HepG2 (cell line): ENCODE data around the gene SERPINI1. TPM values are rescaled to one million over a fixed set of nuclear protein-coding genes. Genes with fewer than 3 reads are reported as not detected.

Source experiments
- ARID2 ChIP-seq: sonication (generic); formaldehyde crosslinking; IDR thresholded peaks from 2 replicates; pipeline ENCODE4 v1.8.1; 2022; ENCODE audit warnings: mild to moderate bottlenecking, missing genetic modification reagents, borderline replicate concordance
- ASH2L ChIP-seq: fragments of 300-600, 200-600 bp; sonication (generic); IDR thresholded peaks from 2 replicates; pipeline ENCODE4 v1.7.0; 2017; ENCODE audit warnings: low read depth, mild to moderate bottlenecking, moderate library complexity, mixed read lengths, low read length; ENCODE audit not compliant: insufficient read length
- E2F5 ChIP-seq: sonication (generic); formaldehyde crosslinking; conservative IDR thresholded peaks from 2 replicates; pipeline ENCODE4 v1.4.0; 2020; ENCODE audit warnings: missing genetic modification reagents
- FLYWCH1 ChIP-seq: sonication (generic); formaldehyde crosslinking; IDR thresholded peaks from 2 replicates; pipeline ENCODE4 v1.8.1; 2023; ENCODE audit warnings: mild to moderate bottlenecking, missing genetic modification reagents
- FOXK1 ChIP-seq: sonication (generic); formaldehyde crosslinking; IDR thresholded peaks from 2 replicates; pipeline ENCODE4 v1.4.0; 2020; ENCODE audit warnings: low read depth, missing genetic modification reagents, borderline replicate concordance
- GMEB1 ChIP-seq: sonication (generic); formaldehyde crosslinking; IDR thresholded peaks from 2 replicates; pipeline ENCODE4 v1.5.1; 2020; ENCODE audit warnings: missing genetic modification reagents, mild to moderate bottlenecking, borderline replicate concordance
- HOXA9 ChIP-seq: sonication (generic); formaldehyde crosslinking; IDR thresholded peaks from 2 replicates; pipeline ENCODE4 v1.8.1; 2022; ENCODE audit warnings: missing genetic modification reagents, mild to moderate bottlenecking, moderate library complexity, borderline replicate concordance
- KDM3A ChIP-seq: IDR thresholded peaks from 2 replicates; pipeline ENCODE4 v1.6.1; 2018; ENCODE audit warnings: low read depth, missing compliant biosample characterization
- LBX2 ChIP-seq: sonication (generic); formaldehyde crosslinking; IDR thresholded peaks from 2 replicates; pipeline ENCODE4 v1.5.0; 2020; ENCODE audit warnings: missing genetic modification reagents, mild to moderate bottlenecking, borderline replicate concordance
- NRL ChIP-seq: sonication (generic); formaldehyde crosslinking; IDR thresholded peaks from 2 replicates; pipeline ENCODE4 v1.5.0; 2020; ENCODE audit warnings: missing genetic modification reagents, mild to moderate bottlenecking, moderate library complexity, borderline replicate concordance
- PHF8 ChIP-seq: sonication (generic); formaldehyde crosslinking; IDR thresholded peaks from 2 replicates; pipeline ENCODE4 v1.5.0; 2020; ENCODE audit warnings: missing genetic modification reagents
- SATB2 ChIP-seq: sonication (generic); formaldehyde crosslinking; IDR thresholded peaks from 2 replicates; pipeline ENCODE4 v1.5.0; 2020; ENCODE audit warnings: missing genetic modification reagents
- SMC3 ChIP-seq: IDR thresholded peaks from 2 replicates; pipeline ENCODE4 v1.6.1; 2011; ENCODE audit warnings: low read length, improper control_type of control experiment
- SP4 ChIP-seq: sonication (generic); formaldehyde crosslinking; IDR thresholded peaks from 2 replicates; pipeline ENCODE4 v1.8.1; 2023; ENCODE audit warnings: mild to moderate bottlenecking, missing genetic modification reagents
- YEATS4 ChIP-seq: sonication (generic); formaldehyde crosslinking; IDR thresholded peaks from 2 replicates; pipeline ENCODE4 v1.4.0; 2020; ENCODE audit warnings: missing genetic modification reagents, borderline replicate concordance
- ZNF703 ChIP-seq: sonication (generic); formaldehyde crosslinking; IDR thresholded peaks from 2 replicates; pipeline ENCODE4 v1.5.1; 2020; ENCODE audit warnings: missing genetic modification reagents, mild to moderate bottlenecking, moderate library complexity, borderline replicate concordance
- ZNF761 ChIP-seq: sonication (generic); formaldehyde crosslinking; conservative IDR thresholded peaks from 2 replicates; pipeline ENCODE4 v1.4.0; 2020; ENCODE audit warnings: mild to moderate bottlenecking, missing genetic modification reagents
- ZSCAN30 ChIP-seq: sonication (generic); formaldehyde crosslinking; IDR thresholded peaks from 2 replicates; pipeline ENCODE4 v1.5.0; 2020; ENCODE audit warnings: mild to moderate bottlenecking, missing genetic modification reagents
- polyA plus RNA-seq, 8 experiments: library from polyadenylated mRNA; depleted of rRNA in 3 of 8; stranded (reverse) in 7 of 8; unstranded in 1 of 8; fragments of >200 nt; fragmentation: Illumina TruSeq in 4 of 8; extraction: Trizol in 4 of 8; gene quantifications; 2 replicates each; pipeline versions ENCODE4 v1.2.1 to v1.2.3, GENCODE V29; 2011 to 2016; ENCODE audit warnings: low read depth in 4 of 8, missing spikeins in 1 of 8, mixed read lengths in 1 of 8; ENCODE audit not compliant: insufficient read depth in 1 of 8
- total RNA-seq, 5 experiments: library from RNA; depleted of rRNA; stranded (reverse); fragments of >200 nt; fragmentation: Illumina TruSeq; extraction: Trizol; gene quantifications; 2 replicates each; pipeline ENCODE4 v1.2.3, GENCODE V29; 2016; ENCODE audit warnings: low read depth in 1 of 5
- TF ChIP-seq, protein P1 (sequence below): sonication (generic); formaldehyde crosslinking; IDR thresholded peaks from 2 replicates; pipeline ENCODE4 v1.4.0; 2020; ENCODE audit warnings: missing genetic modification reagents
- TF ChIP-seq, protein P2 (sequence below): IDR thresholded peaks from 2 replicates; pipeline ENCODE4 v1.6.1; 2012; ENCODE audit warnings: inconsistent platforms

The SERPINI1 gene
- total and polyA plus RNA-seq, 2 of the 13 experiments (the other 11 are each of a cell fraction or from before 2014, with no cell fraction given): 14.7 to 58.0 TPM

DNA sequence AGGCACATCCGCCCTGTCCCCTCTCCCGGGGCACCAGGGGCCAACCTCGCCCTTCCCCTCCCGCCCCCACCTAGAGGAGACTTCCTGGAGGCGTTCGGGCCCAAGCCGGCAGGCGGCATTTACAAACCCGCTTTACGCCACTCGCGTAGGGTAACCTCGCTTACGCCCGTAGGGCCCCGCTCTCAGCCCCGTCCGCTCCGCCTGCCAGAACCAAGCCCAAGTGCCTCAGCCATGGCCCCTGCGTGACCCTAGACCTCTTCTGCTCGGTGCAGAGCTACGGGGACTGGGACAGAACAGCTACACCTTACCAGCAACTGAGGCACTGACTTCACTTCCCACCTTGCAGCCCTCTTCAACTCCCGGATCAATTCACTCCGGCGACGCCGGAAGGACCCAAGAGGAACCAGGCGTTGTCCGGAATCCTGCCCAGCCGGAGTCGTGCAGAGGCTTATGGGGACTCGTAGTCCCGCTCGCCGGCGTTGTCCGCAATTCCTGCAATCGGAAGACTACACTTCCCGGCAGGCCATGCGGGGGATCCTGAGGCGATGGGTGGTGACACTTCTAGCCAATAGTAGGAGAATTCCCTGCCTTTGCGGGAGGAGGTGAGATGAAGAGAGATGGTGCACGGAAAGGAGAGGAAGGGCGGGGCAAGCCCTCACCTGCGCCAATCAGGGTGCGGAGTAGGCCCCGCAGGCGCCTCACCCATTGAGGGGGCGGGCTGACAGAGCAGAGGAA is 856 bp upstream of the SERPINI1 start, which contains the start of gene PDCD10 (continued):
- TF ChIP-seq, protein P1, sequence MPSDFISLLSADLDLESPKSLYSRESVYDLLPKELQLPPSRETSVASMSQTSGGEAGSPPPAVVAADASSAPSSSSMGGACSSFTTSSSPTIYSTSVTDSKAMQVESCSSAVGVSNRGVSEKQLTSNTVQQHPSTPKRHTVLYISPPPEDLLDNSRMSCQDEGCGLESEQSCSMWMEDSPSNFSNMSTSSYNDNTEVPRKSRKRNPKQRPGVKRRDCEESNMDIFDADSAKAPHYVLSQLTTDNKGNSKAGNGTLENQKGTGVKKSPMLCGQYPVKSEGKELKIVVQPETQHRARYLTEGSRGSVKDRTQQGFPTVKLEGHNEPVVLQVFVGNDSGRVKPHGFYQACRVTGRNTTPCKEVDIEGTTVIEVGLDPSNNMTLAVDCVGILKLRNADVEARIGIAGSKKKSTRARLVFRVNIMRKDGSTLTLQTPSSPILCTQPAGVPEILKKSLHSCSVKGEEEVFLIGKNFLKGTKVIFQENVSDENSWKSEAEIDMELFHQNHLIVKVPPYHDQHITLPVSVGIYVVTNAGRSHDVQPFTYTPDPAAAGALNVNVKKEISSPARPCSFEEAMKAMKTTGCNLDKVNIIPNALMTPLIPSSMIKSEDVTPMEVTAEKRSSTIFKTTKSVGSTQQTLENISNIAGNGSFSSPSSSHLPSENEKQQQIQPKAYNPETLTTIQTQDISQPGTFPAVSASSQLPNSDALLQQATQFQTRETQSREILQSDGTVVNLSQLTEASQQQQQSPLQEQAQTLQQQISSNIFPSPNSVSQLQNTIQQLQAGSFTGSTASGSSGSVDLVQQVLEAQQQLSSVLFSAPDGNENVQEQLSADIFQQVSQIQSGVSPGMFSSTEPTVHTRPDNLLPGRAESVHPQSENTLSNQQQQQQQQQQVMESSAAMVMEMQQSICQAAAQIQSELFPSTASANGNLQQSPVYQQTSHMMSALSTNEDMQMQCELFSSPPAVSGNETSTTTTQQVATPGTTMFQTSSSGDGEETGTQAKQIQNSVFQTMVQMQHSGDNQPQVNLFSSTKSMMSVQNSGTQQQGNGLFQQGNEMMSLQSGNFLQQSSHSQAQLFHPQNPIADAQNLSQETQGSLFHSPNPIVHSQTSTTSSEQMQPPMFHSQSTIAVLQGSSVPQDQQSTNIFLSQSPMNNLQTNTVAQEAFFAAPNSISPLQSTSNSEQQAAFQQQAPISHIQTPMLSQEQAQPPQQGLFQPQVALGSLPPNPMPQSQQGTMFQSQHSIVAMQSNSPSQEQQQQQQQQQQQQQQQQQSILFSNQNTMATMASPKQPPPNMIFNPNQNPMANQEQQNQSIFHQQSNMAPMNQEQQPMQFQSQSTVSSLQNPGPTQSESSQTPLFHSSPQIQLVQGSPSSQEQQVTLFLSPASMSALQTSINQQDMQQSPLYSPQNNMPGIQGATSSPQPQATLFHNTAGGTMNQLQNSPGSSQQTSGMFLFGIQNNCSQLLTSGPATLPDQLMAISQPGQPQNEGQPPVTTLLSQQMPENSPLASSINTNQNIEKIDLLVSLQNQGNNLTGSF: peak; percentile 43; the same call in 1 of the 2 replicates
- TF ChIP-seq ZSCAN30 (no peak), ARID2 (CRISPR knock-in tag) (no peak), PHF8 (CRISPR knock-in tag) (peak; percentile 90), SATB2 (CRISPR knock-in tag) (no peak), ZNF761 (CRISPR knock-in tag) (peak; percentile 72; the same call in 1 of the 2 replicates), FLYWCH1 (CRISPR knock-in tag) (no peak), ZNF703 (CRISPR knock-in tag) (no peak; the same call in 1 of the 2 replicates), LBX2 (0 out of 2 replicates have a peak, but pooled peaks have one; percentile 58), SP4 (CRISPR knock-in tag) (peak; percentile 66; the same call in 1 of the 2 replicates), NRL (CRISPR knock-in tag) (0 out of 2 replicates have a peak, but pooled peaks have one; percentile 37), YEATS4 (peak; percentile 74), E2F5 (CRISPR knock-in tag) (peak; percentile 57; the same call in 1 of the 2 replicates), SMC3 (no peak), FOXK1 (CRISPR knock-in tag) (peak; percentile 52; the same call in 1 of the 2 replicates), KDM3A (CRISPR knock-in tag) (0 out of 2 replicates have a peak, but pooled peaks have one; percentile 39), ASH2L (peak; percentile 86), HOXA9 (CRISPR knock-in tag) (no peak), GMEB1 (CRISPR knock-in tag) (peak; percentile 88)
- TF ChIP-seq, protein P2, sequence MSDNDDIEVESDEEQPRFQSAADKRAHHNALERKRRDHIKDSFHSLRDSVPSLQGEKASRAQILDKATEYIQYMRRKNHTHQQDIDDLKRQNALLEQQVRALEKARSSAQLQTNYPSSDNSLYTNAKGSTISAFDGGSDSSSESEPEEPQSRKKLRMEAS: peak; percentile 52; the same call in 1 of the 2 replicates
